GM18498 (cell line): Measurements from ENCODE around the gene SFT2D1.
"Not testable (repeated sequence)": the region's sequence is repeated elsewhere in the genome, so short reads cannot be mapped to it uniquely, and the experiment has no call there.

Source experiments
- ATAC-seq: cut with Tn5 transposase; IDR thresholded peaks from one replicate; pipeline ENCODE4 v1.9.1; 2021; ENCODE audit warnings: mild to moderate bottlenecking, moderate library complexity; ENCODE audit not compliant: unreplicated experiment

The SFT2D1 gene

GRCh38 chr6:166342349-166343149 lies at the start of gene SFT2D1:
Gene SFT2D1 (minus strand): TSS chr6:166342545. CDS start chr6:166342481, 64 bp downstream.
- ATAC-seq, result peak; percentile 93

GRCh38 chr6:166389119-166389518 lies 46.8 kb upstream of the SFT2D1 start:
- no peak for ATAC-seq

GRCh38 chr6:166388290-166389004 lies 46.1 kb upstream of the SFT2D1 start:
- no peak for ATAC-seq

- ATAC-seq, result no peak
Observed at GRCh38 chr6:166387642-166388289, 45.4 kb upstream of the SFT2D1 start.

- not testable (repeated sequence) for ATAC-seq
Observed at GRCh38 chr6:166387098-166387497, 44.8 kb upstream of the SFT2D1 start.

GRCh38 chr6:166386111-166386510 lies 43.8 kb upstream of the SFT2D1 start:
- no peak for ATAC-seq

GRCh38 chr6:166383802-166384363 lies 41.5 kb upstream of the SFT2D1 start:
- not testable (repeated sequence) for ATAC-seq

GRCh38 chr6:166382933-166383801 lies 40.8 kb upstream of the SFT2D1 start, which contains the start of gene MPC1:
Gene MPC1 (minus strand): TSS chr6:166382940. CDS start chr6:166382876, 64 bp downstream.
- ATAC-seq, result peak; percentile 91

GRCh38 chr6:166382500-166382932 lies 40.2 kb upstream of the SFT2D1 start:
- peak; percentile 15 for ATAC-seq

GRCh38 chr6:166381733-166382499 lies 39.6 kb upstream of the SFT2D1 start:
- ATAC-seq, result peak; percentile 50

- no peak for ATAC-seq
Observed at GRCh38 chr6:166381381-166381732, 39.0 kb upstream of the SFT2D1 start.

GRCh38 chr6:166379800-166380199 lies 37.5 kb upstream of the SFT2D1 start:
- no peak for ATAC-seq

- no peak for ATAC-seq
Observed at GRCh38 chr6:166379103-166379586, 36.8 kb upstream of the SFT2D1 start.

GRCh38 chr6:166377721-166378120 lies 35.4 kb upstream of the SFT2D1 start:
- no peak for ATAC-seq

- ATAC-seq, result no peak
Observed at GRCh38 chr6:166375013-166375412, 32.7 kb upstream of the SFT2D1 start.

- no peak for ATAC-seq
Observed at GRCh38 chr6:166370489-166370888, 28.1 kb upstream of the SFT2D1 start.

GRCh38 chr6:166369782-166370181 lies 27.4 kb upstream of the SFT2D1 start:
- no peak for ATAC-seq

- no peak for ATAC-seq
Observed at GRCh38 chr6:166366921-166367320, 24.6 kb upstream of the SFT2D1 start.

GRCh38 chr6:166365806-166366205 lies 23.5 kb upstream of the SFT2D1 start:
- ATAC-seq, result no peak
